K562 (cell line): ENCODE data around the gene SLC2A4. TPM values are rescaled to one million over a fixed set of nuclear protein-coding genes. Genes with fewer than 3 reads are reported as not detected.

ENCODE experiments used
- BRD9 ChIP-seq: fragments of 450-650 bp; IDR thresholded peaks from 2 replicates; pipeline ENCODE4 v1.6.1; 2018; ENCODE audit warnings: low read depth; ENCODE audit not compliant: partially characterized antibody
- DDX20 ChIP-seq: fragments of 450-650 bp; IDR thresholded peaks from 2 replicates; pipeline ENCODE4 v1.6.1; 2016; ENCODE audit warnings: missing genetic modification characterization, low read depth, mild to moderate bottlenecking, missing compliant biosample characterization, moderate library complexity
- MCM5 ChIP-seq: fragments of 450-650 bp; IDR thresholded peaks from 2 replicates; pipeline ENCODE4 v1.6.1; 2016; ENCODE audit warnings: low read depth
- RB1 ChIP-seq: fragments of 450-650 bp; IDR thresholded peaks from 2 replicates; pipeline ENCODE4 v1.6.1; 2017; ENCODE audit warnings: low read depth, mild to moderate bottlenecking
- polyA plus RNA-seq, 8 experiments: library from polyadenylated mRNA; depleted of rRNA in 4 of 8; stranded (reverse) in 5 of 8; unstranded in 3 of 8; fragments of >200 nt; fragmentation: Nextera tagmentation in 2 of 8; fragmentation: Illumina TruSeq in 1 of 8; extraction: Ambion mirVana in 2 of 8; extraction: Trizol in 1 of 8; gene quantifications; 2 replicates each; pipeline versions ENCODE4 v1.2.1 to v1.2.3, GENCODE V29; 2011 to 2014; ENCODE audit warnings: inconsistent platforms in 1 of 8, missing spikeins in 1 of 8
- total RNA-seq, 7 experiments: library from RNA; depleted of rRNA in 6 of 7; stranded (reverse); fragments of >200 nt in 6 of 7; fragmentation: Illumina TruSeq in 2 of 7; extraction: Trizol in 2 of 7; gene quantifications; 2 replicates each; pipeline versions ENCODE4 v1.2.1 to v1.2.3, GENCODE V29; 2011 to 2021; ENCODE audit warnings: low replicate concordance in 1 of 7
- TF ChIP-seq, protein P1 (sequence below): fragments of 450-650 bp; IDR thresholded peaks from 2 replicates; pipeline ENCODE4 v1.6.1; 2016; ENCODE audit warnings: mild to moderate bottlenecking, moderate library complexity
- TF ChIP-seq, protein P2 (sequence below), 2 experiments: fragments of 450-650 bp; IDR thresholded peaks; 2 replicates each; pipeline ENCODE4 v1.6.1; 2018; ENCODE audit warnings: mild to moderate bottlenecking in 2 of 2, low read depth in 1 of 2; ENCODE audit not compliant: partially characterized antibody in 2 of 2
- TF ChIP-seq, protein P3 (sequence below): sonication (generic); formaldehyde crosslinking; IDR thresholded peaks from 2 replicates; pipeline ENCODE4 v1.8.0; 2022; ENCODE audit warnings: missing genetic modification reagents, mild to moderate bottlenecking, moderate library complexity, borderline replicate concordance
- TF ChIP-seq, protein P4 (sequence below): IDR thresholded peaks from 2 replicates; pipeline ENCODE4 v1.6.1; 2011; ENCODE audit not compliant: insufficient read length; ENCODE audit errors: extremely low read depth

SLC2A4 gene
- total and polyA plus RNA-seq, 9 of the 15 experiments (the other 6 are each of a cell fraction or from before 2014, with no cell fraction given): 0.74 to 3.5 (median 1.6) TPM

DNA sequence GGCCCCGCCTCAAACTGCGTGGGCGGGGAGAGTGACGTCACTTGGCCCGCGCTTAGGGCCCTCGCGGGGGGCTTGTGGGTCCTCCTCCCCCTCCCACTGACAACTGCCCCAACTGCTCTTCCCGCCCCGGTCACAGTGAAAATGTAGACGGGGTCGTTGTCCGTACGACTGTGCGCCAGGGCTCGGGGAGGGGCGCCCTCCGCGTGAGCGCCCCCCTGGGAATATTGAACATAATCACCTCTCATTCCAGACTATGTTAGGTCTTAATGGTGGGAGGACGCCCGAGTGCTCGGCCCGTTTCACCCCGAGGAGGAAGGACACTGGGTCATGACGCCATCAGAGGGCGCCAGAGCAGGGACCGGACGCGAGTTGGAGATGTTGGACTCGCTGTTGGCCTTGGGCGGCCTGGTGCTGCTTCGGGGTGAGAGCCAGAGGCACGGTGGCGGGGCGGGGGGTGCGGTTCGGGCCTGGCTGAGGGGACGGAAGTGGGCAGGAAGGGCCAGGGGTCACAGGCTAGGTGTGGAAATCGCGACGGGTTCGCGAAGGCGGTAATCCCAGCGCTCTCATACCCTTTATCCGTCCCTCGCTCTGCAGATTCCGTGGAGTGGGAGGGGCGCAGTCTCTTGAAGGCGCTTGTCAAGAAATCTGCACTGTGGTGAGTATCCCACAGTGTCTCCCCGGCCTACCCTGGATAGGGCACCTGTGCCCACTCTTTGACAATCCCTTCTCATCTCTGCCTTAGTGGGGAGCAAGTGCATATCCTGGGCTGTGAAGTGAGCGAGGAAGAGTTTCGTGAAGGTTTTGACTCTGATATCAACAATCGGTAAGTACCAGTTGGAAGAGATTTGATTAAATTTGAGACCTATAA lies 29.1 kb upstream of the SLC2A4 start, which contains the start of gene ELP5 (continued):
- TF ChIP-seq, protein P1, sequence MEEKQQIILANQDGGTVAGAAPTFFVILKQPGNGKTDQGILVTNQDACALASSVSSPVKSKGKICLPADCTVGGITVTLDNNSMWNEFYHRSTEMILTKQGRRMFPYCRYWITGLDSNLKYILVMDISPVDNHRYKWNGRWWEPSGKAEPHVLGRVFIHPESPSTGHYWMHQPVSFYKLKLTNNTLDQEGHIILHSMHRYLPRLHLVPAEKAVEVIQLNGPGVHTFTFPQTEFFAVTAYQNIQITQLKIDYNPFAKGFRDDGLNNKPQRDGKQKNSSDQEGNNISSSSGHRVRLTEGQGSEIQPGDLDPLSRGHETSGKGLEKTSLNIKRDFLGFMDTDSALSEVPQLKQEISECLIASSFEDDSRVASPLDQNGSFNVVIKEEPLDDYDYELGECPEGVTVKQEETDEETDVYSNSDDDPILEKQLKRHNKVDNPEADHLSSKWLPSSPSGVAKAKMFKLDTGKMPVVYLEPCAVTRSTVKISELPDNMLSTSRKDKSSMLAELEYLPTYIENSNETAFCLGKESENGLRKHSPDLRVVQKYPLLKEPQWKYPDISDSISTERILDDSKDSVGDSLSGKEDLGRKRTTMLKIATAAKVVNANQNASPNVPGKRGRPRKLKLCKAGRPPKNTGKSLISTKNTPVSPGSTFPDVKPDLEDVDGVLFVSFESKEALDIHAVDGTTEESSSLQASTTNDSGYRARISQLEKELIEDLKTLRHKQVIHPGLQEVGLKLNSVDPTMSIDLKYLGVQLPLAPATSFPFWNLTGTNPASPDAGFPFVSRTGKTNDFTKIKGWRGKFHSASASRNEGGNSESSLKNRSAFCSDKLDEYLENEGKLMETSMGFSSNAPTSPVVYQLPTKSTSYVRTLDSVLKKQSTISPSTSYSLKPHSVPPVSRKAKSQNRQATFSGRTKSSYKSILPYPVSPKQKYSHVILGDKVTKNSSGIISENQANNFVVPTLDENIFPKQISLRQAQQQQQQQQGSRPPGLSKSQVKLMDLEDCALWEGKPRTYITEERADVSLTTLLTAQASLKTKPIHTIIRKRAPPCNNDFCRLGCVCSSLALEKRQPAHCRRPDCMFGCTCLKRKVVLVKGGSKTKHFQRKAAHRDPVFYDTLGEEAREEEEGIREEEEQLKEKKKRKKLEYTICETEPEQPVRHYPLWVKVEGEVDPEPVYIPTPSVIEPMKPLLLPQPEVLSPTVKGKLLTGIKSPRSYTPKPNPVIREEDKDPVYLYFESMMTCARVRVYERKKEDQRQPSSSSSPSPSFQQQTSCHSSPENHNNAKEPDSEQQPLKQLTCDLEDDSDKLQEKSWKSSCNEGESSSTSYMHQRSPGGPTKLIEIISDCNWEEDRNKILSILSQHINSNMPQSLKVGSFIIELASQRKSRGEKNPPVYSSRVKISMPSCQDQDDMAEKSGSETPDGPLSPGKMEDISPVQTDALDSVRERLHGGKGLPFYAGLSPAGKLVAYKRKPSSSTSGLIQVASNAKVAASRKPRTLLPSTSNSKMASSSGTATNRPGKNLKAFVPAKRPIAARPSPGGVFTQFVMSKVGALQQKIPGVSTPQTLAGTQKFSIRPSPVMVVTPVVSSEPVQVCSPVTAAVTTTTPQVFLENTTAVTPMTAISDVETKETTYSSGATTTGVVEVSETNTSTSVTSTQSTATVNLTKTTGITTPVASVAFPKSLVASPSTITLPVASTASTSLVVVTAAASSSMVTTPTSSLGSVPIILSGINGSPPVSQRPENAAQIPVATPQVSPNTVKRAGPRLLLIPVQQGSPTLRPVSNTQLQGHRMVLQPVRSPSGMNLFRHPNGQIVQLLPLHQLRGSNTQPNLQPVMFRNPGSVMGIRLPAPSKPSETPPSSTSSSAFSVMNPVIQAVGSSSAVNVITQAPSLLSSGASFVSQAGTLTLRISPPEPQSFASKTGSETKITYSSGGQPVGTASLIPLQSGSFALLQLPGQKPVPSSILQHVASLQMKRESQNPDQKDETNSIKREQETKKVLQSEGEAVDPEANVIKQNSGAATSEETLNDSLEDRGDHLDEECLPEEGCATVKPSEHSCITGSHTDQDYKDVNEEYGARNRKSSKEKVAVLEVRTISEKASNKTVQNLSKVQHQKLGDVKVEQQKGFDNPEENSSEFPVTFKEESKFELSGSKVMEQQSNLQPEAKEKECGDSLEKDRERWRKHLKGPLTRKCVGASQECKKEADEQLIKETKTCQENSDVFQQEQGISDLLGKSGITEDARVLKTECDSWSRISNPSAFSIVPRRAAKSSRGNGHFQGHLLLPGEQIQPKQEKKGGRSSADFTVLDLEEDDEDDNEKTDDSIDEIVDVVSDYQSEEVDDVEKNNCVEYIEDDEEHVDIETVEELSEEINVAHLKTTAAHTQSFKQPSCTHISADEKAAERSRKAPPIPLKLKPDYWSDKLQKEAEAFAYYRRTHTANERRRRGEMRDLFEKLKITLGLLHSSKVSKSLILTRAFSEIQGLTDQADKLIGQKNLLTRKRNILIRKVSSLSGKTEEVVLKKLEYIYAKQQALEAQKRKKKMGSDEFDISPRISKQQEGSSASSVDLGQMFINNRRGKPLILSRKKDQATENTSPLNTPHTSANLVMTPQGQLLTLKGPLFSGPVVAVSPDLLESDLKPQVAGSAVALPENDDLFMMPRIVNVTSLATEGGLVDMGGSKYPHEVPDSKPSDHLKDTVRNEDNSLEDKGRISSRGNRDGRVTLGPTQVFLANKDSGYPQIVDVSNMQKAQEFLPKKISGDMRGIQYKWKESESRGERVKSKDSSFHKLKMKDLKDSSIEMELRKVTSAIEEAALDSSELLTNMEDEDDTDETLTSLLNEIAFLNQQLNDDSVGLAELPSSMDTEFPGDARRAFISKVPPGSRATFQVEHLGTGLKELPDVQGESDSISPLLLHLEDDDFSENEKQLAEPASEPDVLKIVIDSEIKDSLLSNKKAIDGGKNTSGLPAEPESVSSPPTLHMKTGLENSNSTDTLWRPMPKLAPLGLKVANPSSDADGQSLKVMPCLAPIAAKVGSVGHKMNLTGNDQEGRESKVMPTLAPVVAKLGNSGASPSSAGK: no peak; the same call in 1 of the 2 replicates
- 0 out of 2 replicates have a peak, but pooled peaks have one; percentile 35 for TF ChIP-seq RB1
- no peak for TF ChIP-seq MCM5
- TF ChIP-seq, protein P2, sequence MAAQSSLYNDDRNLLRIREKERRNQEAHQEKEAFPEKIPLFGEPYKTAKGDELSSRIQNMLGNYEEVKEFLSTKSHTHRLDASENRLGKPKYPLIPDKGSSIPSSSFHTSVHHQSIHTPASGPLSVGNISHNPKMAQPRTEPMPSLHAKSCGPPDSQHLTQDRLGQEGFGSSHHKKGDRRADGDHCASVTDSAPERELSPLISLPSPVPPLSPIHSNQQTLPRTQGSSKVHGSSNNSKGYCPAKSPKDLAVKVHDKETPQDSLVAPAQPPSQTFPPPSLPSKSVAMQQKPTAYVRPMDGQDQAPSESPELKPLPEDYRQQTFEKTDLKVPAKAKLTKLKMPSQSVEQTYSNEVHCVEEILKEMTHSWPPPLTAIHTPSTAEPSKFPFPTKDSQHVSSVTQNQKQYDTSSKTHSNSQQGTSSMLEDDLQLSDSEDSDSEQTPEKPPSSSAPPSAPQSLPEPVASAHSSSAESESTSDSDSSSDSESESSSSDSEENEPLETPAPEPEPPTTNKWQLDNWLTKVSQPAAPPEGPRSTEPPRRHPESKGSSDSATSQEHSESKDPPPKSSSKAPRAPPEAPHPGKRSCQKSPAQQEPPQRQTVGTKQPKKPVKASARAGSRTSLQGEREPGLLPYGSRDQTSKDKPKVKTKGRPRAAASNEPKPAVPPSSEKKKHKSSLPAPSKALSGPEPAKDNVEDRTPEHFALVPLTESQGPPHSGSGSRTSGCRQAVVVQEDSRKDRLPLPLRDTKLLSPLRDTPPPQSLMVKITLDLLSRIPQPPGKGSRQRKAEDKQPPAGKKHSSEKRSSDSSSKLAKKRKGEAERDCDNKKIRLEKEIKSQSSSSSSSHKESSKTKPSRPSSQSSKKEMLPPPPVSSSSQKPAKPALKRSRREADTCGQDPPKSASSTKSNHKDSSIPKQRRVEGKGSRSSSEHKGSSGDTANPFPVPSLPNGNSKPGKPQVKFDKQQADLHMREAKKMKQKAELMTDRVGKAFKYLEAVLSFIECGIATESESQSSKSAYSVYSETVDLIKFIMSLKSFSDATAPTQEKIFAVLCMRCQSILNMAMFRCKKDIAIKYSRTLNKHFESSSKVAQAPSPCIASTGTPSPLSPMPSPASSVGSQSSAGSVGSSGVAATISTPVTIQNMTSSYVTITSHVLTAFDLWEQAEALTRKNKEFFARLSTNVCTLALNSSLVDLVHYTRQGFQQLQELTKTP (IDR thresholded peaks at IDR 0.05; ENCODE audit: low read depth in 1 of 2, partially characterized antibody in 2 of 2): peak in 1 of 2 experiments; percentile 50
- TF ChIP-seq, protein P3, sequence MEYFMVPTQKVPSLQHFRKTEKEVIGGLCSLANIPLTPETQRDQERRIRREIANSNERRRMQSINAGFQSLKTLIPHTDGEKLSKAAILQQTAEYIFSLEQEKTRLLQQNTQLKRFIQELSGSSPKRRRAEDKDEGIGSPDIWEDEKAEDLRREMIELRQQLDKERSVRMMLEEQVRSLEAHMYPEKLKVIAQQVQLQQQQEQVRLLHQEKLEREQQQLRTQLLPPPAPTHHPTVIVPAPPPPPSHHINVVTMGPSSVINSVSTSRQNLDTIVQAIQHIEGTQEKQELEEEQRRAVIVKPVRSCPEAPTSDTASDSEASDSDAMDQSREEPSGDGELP (CRISPR knock-in tag): peak; percentile 74
- TF ChIP-seq DDX20 (tag): no peak
- peak; percentile 58 for TF ChIP-seq BRD9
- TF ChIP-seq, protein P4, sequence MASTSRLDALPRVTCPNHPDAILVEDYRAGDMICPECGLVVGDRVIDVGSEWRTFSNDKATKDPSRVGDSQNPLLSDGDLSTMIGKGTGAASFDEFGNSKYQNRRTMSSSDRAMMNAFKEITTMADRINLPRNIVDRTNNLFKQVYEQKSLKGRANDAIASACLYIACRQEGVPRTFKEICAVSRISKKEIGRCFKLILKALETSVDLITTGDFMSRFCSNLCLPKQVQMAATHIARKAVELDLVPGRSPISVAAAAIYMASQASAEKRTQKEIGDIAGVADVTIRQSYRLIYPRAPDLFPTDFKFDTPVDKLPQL: no peak
